ENCODE data around the gene FAR2.
"Not testable (repeated sequence)": the region's sequence is repeated elsewhere in the genome, so short reads cannot be mapped to it uniquely, and the experiment has no call there.

The FAR2 gene

GRCh38 chr12:29133181-29133580 is 15.9 kb upstream of the FAR2 start (continued):
- no peak for TF ChIP-seq ZNF518A (tag by site-specific recombination; conservative IDR thresholded peaks at IDR 0.05; ENCODE audit: low read depth)
- no peak for TF ChIP-seq ZSCAN23 (tag by site-specific recombination; IDR thresholded peaks at IDR 0.05)
- TF ChIP-seq HOXA7 (CRISPR knock-in tag; IDR thresholded peaks at IDR 0.05; ENCODE audit: borderline replicate concordance): no peak
- TF ChIP-seq ZNF777 (tag by site-specific recombination; IDR thresholded peaks at IDR 0.05; ENCODE audit: borderline replicate concordance): no peak
- no peak for TF ChIP-seq ZNF629 (tag by site-specific recombination; IDR thresholded peaks at IDR 0.05)
- no peak for TF ChIP-seq ZNF157 (tag by site-specific recombination; IDR thresholded peaks at IDR 0.05)
- TF ChIP-seq SP3 (tag by site-specific recombination; IDR thresholded peaks at IDR 0.05): no peak
- no peak for TF ChIP-seq ZNF473 (tag by site-specific recombination; IDR thresholded peaks at IDR 0.05)
- TF ChIP-seq ZNF404 (tag by site-specific recombination; IDR thresholded peaks at IDR 0.05): no peak

- H3K36me3 ChIP-seq (ENCODE audit: control insufficient read depth in 2 of 2, insufficient read depth in 1 of 2, low read length in 2 of 2): no peaks in the 10 kb centered on the region
- POLR2A ChIA-PET: no interaction called here
- H3K4me1 ChIP-seq (ENCODE audit: control insufficient read depth, insufficient read depth, low read length): no peaks in the 10 kb centered on the region
- CTCF ChIA-PET: interaction anchor here (0.6 kb wide), 2 partner anchors 8 to 961 kb away, joined by 3 to 4 read pairs; no protein-coding TSS in a partner anchor
- TF ChIP-seq ZNF341 (tag by site-specific recombination; IDR thresholded peaks at IDR 0.05; ENCODE audit: low read depth) (no peak), ZBTB49 (tag by site-specific recombination; IDR thresholded peaks at IDR 0.05; ENCODE audit: low read depth) (no peak)
- no peaks in the 10 kb centered on the region for H3K9me3 ChIP-seq (ENCODE audit: control insufficient read depth, insufficient read depth, low read depth, low read length)
- no peak overlapping the region for H3K27ac ChIP-seq (ENCODE audit: extremely low read depth, low read depth, low read length)
- H3K4me3 ChIP-seq (ENCODE audit: low read depth, low read length): no peak overlapping the region
Measured at GRCh38 chr12:29133680-29134079, 15.4 kb upstream of the FAR2 start.

GRCh38 chr12:29138256-29138655 is 10.8 kb upstream of the FAR2 start:
- POLR2A ChIA-PET; H3K36me3 ChIP-seq (ENCODE audit: control insufficient read depth in 2 of 2, insufficient read depth in 1 of 2, low read length in 2 of 2); CTCF ChIA-PET; H3K4me1 ChIP-seq (ENCODE audit: control insufficient read depth, insufficient read depth, low read length); H3K27ac ChIP-seq (ENCODE audit: extremely low read depth, low read depth, low read length); H3K9me3 ChIP-seq (ENCODE audit: control insufficient read depth, insufficient read depth, low read depth, low read length); H3K4me3 ChIP-seq (ENCODE audit: low read depth, low read length): not testable (repeated sequence)

- POLR2A ChIA-PET: not testable (repeated sequence)
Measured at GRCh38 chr12:29138855-29139254, 10.2 kb upstream of the FAR2 start.

More at GRCh38 chr12:29138855-29139254, 10.2 kb upstream of the FAR2 start:
- H3K4me1 ChIP-seq (ENCODE audit: control insufficient read depth, insufficient read depth, low read length); H3K4me3 ChIP-seq (ENCODE audit: low read depth, low read length); H3K27ac ChIP-seq (ENCODE audit: extremely low read depth, low read depth, low read length); H3K9me3 ChIP-seq (ENCODE audit: control insufficient read depth, insufficient read depth, low read depth, low read length); CTCF ChIA-PET; H3K36me3 ChIP-seq (ENCODE audit: control insufficient read depth in 2 of 2, insufficient read depth in 1 of 2, low read length in 2 of 2): not testable (repeated sequence)
